ENCODE measurements around the gene TMEM79. TPM values are rescaled to one million over a fixed set of nuclear protein-coding genes. Genes with fewer than 3 reads are reported as not detected.

The TMEM79 gene
- total RNA-seq, 2 donors from 2014 or later = 1.5 to 1.9 TPM

DNA sequence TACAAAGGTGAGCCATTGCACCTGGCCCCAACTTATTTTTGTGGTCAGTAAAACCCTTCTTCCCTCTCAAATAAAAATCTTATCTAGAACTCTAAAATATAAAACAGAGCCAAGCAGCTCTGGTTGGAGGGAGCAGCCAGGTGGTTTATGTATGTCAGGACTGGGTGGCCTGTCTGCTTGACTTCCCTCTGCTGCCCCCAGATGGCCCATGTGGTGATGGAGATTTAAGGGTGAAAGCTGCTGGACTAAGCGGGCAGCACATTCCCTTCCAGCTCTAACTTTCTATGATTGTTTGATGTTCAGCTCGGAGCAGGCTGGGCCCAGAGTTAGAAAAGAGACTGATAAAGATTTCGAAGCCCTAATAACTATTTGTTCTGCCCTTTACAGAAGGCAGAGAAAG, 24.3 kb upstream of the TMEM79 start:
- H3K36me3 ChIP-seq (ENCODE audit: control insufficient read depth, insufficient read depth, low read length) = peaks cover 76% of the 10 kb centered on the region
- no peaks in the 10 kb centered on the region for H3K9me3 Mint-ChIP-seq
- H3K27ac ChIP-seq (ENCODE audit: low read depth, low read length) = no peak overlapping the region
- H3K9ac ChIP-seq (ENCODE audit: extremely low read depth, low read length, poor library complexity, severe bottlenecking) = no peak overlapping the region
- no peaks in the 10 kb centered on the region for H3K4me1 ChIP-seq (ENCODE audit: control insufficient read depth, insufficient read depth, low read length)
- no peaks in the 10 kb centered on the region for H3K27me3 Mint-ChIP-seq (ENCODE audit: insufficient read depth)
- no peak for DNase-seq
- no peak overlapping the region for H3K4me3 ChIP-seq (ENCODE audit: low read length)
- peaks cover 8% of the 10 kb centered on the region for H3K4me1 Mint-ChIP-seq
- TF ChIP-seq, protein P1, sequence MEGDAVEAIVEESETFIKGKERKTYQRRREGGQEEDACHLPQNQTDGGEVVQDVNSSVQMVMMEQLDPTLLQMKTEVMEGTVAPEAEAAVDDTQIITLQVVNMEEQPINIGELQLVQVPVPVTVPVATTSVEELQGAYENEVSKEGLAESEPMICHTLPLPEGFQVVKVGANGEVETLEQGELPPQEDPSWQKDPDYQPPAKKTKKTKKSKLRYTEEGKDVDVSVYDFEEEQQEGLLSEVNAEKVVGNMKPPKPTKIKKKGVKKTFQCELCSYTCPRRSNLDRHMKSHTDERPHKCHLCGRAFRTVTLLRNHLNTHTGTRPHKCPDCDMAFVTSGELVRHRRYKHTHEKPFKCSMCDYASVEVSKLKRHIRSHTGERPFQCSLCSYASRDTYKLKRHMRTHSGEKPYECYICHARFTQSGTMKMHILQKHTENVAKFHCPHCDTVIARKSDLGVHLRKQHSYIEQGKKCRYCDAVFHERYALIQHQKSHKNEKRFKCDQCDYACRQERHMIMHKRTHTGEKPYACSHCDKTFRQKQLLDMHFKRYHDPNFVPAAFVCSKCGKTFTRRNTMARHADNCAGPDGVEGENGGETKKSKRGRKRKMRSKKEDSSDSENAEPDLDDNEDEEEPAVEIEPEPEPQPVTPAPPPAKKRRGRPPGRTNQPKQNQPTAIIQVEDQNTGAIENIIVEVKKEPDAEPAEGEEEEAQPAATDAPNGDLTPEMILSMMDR (conservative IDR thresholded peaks at IDR 0.05) = peak; percentile 62
- H3K9me3 ChIP-seq (ENCODE audit: control insufficient read depth, low read length) = no peaks in the 10 kb centered on the region
- no peaks in the 10 kb centered on the region for H3K27me3 ChIP-seq (ENCODE audit: control insufficient read depth, insufficient read depth, low read length, poor library complexity, severe bottlenecking)
- H3K4me3 Mint-ChIP-seq = no peak overlapping the region
- 83 to 100% methylated on average over 1 to 3 of the region's 3 CpGs for WGBS, 2 experiments (ENCODE audit: insufficient coverage in 1 of 2, insufficient read length in 1 of 2)
- no peak overlapping the region for H3K27ac Mint-ChIP-seq
- H3K36me3 Mint-ChIP-seq (ENCODE audit: low read depth) = peaks cover 74% of the 10 kb centered on the region

DNA sequence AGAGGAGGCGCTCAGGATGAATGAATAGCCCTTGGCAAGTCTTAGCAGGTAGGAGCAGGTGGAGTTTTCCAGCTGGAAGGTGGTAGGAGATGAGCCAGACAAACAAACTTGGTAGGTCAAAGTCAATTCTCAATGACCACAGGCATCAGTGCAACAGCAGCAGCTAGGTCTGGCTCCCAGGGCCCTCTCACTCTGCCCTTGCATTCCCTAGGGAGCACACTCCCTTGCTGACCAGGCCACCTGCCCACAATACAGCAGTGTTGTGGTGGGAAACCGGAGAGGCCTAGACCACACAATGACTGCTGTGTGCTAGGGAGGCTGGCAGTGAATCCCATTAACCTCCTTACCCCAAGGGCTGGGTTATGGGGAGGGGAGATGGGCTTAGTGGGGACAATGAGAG, 23.2 kb upstream of the TMEM79 start:
- Mint-ChIP-seq H3K27me3 (ENCODE audit: insufficient read depth) (no peaks in the 10 kb centered on the region), H3K4me1 (peaks cover 6% of the 10 kb centered on the region), H3K9me3 (no peaks in the 10 kb centered on the region), H3K27ac (peak overlapping the region; percentile 19), H3K4me3 (no peak overlapping the region), H3K36me3 (ENCODE audit: low read depth) (peaks cover 83% of the 10 kb centered on the region)
- TF ChIP-seq, protein P1 (conservative IDR thresholded peaks at IDR 0.05) = no peak
- Histone ChIP-seq H3K4me3 (ENCODE audit: low read length) (no peak overlapping the region), H3K9me3 (ENCODE audit: control insufficient read depth, low read length) (no peaks in the 10 kb centered on the region), H3K27me3 (ENCODE audit: control insufficient read depth, insufficient read depth, low read length, poor library complexity, severe bottlenecking) (no peaks in the 10 kb centered on the region), H3K9ac (ENCODE audit: extremely low read depth, low read length, poor library complexity, severe bottlenecking) (no peak overlapping the region), H3K36me3 (ENCODE audit: control insufficient read depth, insufficient read depth, low read length) (peaks cover 83% of the 10 kb centered on the region), H3K27ac (ENCODE audit: low read depth, low read length) (no peak overlapping the region), H3K4me1 (ENCODE audit: control insufficient read depth, insufficient read depth, low read length) (no peaks in the 10 kb centered on the region)
- 85 to 100% methylated on average over 1 to 2 of the region's 2 CpGs for WGBS, 2 experiments (ENCODE audit: insufficient coverage in 1 of 2, insufficient read length in 1 of 2)
- no peak for DNase-seq

DNA sequence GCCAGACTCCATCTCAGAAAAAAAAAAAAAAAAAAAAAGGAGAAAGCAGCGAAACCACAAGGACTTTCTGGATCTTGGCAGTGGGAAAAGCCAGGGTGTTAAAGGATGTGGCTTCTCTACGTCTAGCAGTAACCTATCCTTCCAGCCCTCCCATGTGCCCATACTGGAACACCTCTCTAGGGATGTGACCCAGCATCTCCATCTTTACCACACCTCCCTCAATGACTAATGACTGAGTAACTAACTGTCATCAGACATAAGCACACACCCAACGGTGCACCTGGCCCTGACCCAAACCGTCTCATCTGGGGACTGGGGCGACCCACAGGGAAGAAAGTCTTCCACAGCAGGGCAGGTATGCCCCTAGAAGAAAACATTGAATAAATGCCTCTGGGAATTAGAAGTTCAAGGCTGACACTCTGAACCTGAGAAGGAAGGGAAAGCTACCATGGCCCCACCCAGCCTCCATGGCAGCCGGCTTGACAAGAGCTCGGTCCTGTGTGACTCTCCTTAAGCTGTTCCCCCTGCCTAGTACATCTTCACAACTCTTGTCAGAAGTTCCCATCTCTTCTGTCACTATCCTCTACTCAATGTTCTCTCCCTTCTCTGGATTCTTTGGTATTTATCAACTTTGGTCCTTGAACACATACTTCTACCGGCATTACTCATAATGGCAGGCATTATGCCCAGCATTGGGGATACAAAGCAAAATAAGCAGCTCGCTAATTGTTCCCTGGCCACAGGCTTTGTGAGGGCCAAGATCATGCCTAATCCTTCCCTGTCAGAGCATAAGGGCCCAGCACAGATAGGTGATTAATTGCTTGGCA, 21.5 kb upstream of the TMEM79 start:
- Histone ChIP-seq H3K4me3 (ENCODE audit: low read length) (no peak overlapping the region), H3K27me3 (ENCODE audit: control insufficient read depth, insufficient read depth, low read length, poor library complexity, severe bottlenecking) (no peaks in the 10 kb centered on the region), H3K9me3 (ENCODE audit: control insufficient read depth, low read length) (no peaks in the 10 kb centered on the region), H3K27ac (ENCODE audit: low read depth, low read length) (no peak overlapping the region), H3K4me1 (ENCODE audit: control insufficient read depth, insufficient read depth, low read length) (no peaks in the 10 kb centered on the region), H3K36me3 (ENCODE audit: control insufficient read depth, insufficient read depth, low read length) (peaks cover 83% of the 10 kb centered on the region), H3K9ac (ENCODE audit: extremely low read depth, low read length, poor library complexity, severe bottlenecking) (no peak overlapping the region)
- H3K27me3 Mint-ChIP-seq (ENCODE audit: insufficient read depth) = no peaks in the 10 kb centered on the region
- no peaks in the 10 kb centered on the region for H3K9me3 Mint-ChIP-seq
- no peak overlapping the region for H3K4me3 Mint-ChIP-seq
- TF ChIP-seq, protein P1 (conservative IDR thresholded peaks at IDR 0.05) = no peak
- WGBS, 2 experiments (ENCODE audit: insufficient coverage in 1 of 2, insufficient read length in 1 of 2) = 96 to 99% methylated on average over 7 to 8 of the region's 9 CpGs
- H3K4me1 Mint-ChIP-seq = no peaks in the 10 kb centered on the region
- peaks cover 85% of the 10 kb centered on the region for H3K36me3 Mint-ChIP-seq (ENCODE audit: low read depth)
- DNase-seq = no peak
- H3K27ac Mint-ChIP-seq = no peak overlapping the region

Measured in endodermal cell (in vitro differentiated cells).